Hair follicular keratinocyte (primary cell): ENCODE results near the gene EDRF1. TPM values are rescaled to one million over a fixed set of nuclear protein-coding genes. Genes with fewer than 3 reads are reported as not detected.

ENCODE experiments used
- total RNA-seq: library from RNA; depleted of rRNA; stranded (reverse); fragments of >200 nt; gene quantifications from 2 replicates; pipeline ENCODE4 v1.2.3, GENCODE V29; 2015

EDRF1 gene, protein sequence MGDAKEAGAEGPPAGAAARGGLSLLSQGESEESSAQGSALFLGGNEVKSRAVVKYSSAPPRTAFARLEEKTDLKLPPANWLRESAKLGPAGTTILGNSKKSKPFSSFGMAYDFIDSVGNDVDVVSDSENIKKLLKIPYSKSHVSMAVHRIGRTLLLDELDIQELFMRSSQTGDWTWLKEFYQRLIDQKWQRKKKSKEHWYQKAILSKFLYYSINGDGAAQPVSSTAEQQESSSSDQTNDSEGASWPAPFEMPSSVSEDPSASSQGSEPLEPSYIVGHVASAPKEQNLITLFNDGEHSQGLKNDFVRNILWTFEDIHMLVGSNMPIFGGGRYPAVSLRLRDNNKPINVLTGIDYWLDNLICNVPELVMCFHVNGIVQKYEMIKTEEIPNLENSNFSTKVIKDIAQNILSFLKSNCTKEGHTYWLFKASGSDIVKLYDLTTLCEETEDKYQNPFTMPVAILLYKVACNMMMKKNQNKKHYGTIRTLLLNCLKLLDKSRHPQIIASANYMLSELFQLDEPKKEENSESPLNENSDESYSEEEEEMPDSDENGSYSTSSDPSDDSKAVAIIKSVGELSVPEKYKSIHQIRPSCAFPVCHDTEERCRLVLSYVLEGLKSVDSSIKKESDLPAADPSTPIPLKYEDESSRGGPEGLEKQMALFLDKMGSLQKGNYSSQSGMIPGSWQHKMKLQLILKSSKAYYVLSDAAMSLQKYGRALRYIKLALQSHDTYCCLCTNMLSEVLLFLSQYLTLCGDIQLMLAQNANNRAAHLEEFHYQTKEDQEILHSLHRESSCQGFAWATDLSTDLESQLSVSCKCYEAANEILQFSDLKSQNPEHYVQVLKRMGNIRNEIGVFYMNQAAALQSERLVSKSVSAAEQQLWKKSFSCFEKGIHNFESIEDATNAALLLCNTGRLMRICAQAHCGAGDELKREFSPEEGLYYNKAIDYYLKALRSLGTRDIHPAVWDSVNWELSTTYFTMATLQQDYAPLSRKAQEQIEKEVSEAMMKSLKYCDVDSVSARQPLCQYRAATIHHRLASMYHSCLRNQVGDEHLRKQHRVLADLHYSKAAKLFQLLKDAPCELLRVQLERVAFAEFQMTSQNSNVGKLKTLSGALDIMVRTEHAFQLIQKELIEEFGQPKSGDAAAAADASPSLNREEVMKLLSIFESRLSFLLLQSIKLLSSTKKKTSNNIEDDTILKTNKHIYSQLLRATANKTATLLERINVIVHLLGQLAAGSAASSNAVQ
- 8.9 and 12.1 TPM in 2 replicates for total RNA-seq

DNA sequence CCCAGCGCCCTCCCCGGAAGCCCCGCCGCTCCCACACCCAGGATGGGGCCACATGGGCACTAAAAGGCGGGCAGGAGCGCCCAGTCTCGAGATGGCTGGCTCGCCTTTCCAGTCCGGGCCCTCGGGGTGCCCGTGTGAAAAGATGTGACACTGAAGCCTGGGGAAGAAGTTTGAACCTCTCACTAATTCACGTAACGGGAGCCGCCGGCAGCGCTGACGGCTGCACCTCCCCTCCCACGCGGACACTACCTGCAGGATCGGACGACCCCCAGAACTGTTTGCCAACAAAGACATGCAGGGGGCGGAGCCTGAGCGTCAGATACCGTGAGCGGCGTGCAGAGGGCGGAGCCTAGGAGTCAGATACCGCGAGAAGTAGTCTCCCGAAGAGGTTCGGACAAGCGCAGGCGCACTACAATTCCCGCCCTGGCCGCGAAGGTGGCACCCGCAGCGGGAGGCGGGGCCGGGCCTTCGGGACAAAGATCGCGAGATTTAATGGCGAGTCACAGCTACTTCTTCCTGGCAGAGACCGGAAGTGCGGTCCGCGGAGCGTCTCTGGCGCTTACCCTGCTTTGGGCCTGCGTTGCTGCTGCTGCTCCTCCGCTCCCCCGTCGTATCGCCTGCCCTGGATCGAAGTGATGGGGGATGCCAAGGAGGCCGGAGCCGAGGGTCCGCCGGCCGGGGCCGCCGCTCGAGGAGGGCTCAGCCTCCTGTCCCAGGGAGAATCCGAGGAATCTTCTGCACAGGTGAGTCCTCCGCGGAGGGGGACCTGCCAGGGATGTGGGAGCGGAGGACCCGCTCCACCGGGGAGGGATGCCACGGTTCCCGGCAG is at the start of gene EDRF1:
TSS of gene EDRF1 (plus strand) at position 537 of the 829 bp plus-strand sequence. CDS start at position 636, 99 bp downstream.

DNA sequence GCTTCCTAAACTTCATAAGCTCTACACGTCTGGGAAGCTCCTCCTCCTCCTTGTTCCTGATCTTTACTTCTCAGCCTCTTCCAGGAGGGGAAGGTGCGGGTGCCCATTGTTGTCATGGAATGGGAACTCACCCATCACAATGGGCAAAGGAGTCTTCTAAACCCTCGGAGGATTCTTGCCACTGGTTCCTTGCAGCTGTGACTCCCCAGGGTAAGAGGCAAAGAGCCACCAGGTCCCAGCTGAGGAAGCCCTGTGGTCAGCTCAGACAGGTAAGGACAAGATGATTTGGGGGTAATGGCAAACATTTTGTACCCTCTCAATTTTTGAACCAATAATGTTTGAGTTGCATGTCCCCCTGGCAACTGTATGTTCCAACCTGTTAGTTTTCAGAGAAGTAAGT is 36.4 kb upstream of the EDRF1 start, which contains the start of gene TEX36:
TSS of gene TEX36 (minus strand) at position 101 of the 400 bp plus-strand sequence. CDS start 174 bp downstream, outside the sequence.

DNA sequence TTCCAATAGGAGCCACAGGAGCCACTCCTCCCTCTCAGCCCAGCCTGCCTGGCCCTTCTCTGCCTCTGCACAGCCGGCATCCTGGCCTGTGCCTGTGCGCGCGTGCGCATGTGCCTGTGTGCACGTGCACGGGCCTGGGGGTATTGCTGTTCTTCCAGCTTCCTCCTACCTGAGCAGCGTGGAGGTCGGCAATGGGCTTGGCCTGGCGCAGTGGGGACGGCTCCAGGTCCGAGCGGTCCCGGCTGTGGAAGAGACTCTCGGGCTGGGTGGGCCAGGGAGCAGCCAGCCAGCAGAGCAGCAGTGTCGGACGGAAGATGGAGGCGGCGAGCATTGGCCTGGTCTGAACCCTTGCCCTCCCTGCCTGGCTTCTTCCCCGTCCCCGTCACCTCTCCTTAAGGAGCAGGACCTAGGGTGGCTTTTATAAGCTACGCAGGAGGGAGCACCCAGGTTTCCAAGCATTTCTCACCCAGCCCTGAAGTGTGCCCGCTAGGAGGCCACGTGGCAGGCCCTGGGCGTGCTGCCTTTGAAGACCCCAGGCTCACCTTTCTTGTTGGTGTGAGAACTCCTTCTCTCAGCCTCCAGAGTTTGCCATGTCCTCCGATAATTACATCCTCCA is 56.1 kb downstream of the EDRF1 start, which contains the start of gene MMP21:
TSS of gene MMP21 (minus strand) at position 331 of the 616 bp plus-strand sequence. CDS start at position 331, 0 bp downstream.

Other genes with a start within 250 kb of the EDRF1 start
- gene TEX36, start 36.5 kb upstream of the EDRF1 start, total RNA-seq: not detected in 2 replicates
- gene MMP21, start 56.1 kb downstream of the EDRF1 start, total RNA-seq: not detected in 2 replicates
- gene UROS, start 103.5 kb downstream of the EDRF1 start, total RNA-seq: 38.3 and 52.8 TPM in 2 replicates
- 48.7 and 95.6 TPM in 2 replicates for gene BCCIP, start 103.8 kb downstream of the EDRF1 start, total RNA-seq
- gene DHX32, start 161.6 kb downstream of the EDRF1 start, total RNA-seq: 32.8 and 34.6 TPM in 2 replicates
- 2.1 and 3.3 TPM in 2 replicates for gene FANK1, start 176.9 kb downstream of the EDRF1 start, total RNA-seq